ENCODE data around the gene PGF. TPM values are rescaled to one million over a fixed set of nuclear protein-coding genes. Genes with fewer than 3 reads are reported as not detected.

Gene PGF
- total RNA-seq, 1 experiment from 2014 or later = 6.4 TPM

- TF ChIP-seq REST (IDR thresholded peaks at IDR 0.05; ENCODE audit: low read depth) (no peak), EZH2 (IDR thresholded peaks at IDR 0.05) (no peak)
Observed at GRCh38 chr14:75002392-75003249, 47.2 kb upstream of the PGF start, which contains the start of gene EIF2B2 (continued).

GRCh38 chr14:75001899-75002298 lies 46.5 kb upstream of the PGF start:
- H3K9ac ChIP-seq (ENCODE audit: low read length) = 0 out of 2 replicates have a peak overlapping the region, but pooled peaks have one; percentile 40
- CTCF ChIA-PET = no interaction called here

More at GRCh38 chr14:75001899-75002298, 46.5 kb upstream of the PGF start:
- Histone ChIP-seq H3K9me2 (ENCODE audit: insufficient read depth) (no peaks in the 10 kb centered on the region), H3K36me3 (ENCODE audit: control insufficient read depth in 1 of 2, insufficient read depth in 2 of 2, low read length in 2 of 2) (peaks cover 9 to 12% of the 10 kb centered on the region in 2 experiments; a peak in 3 of 4 replicates), H3K9me3 (ENCODE audit: control insufficient read depth in 1 of 2, insufficient read depth in 1 of 2, low read depth in 1 of 2, low read length in 2 of 2) (no peaks in the 10 kb centered on the region), H3K79me2 (ENCODE audit: insufficient read depth, low read length) (peaks cover 21% of the 10 kb centered on the region), H3K27ac (ENCODE audit: low read depth, low read length) (peak overlapping the region; percentile 52), H3K4me1 (ENCODE audit: control insufficient read depth in 1 of 2, insufficient read depth in 2 of 2, low read length in 2 of 2) (peaks cover 7 to 16% of the 10 kb centered on the region in 2 experiments), H4K20me1 (ENCODE audit: insufficient read depth) (no peaks in the 10 kb centered on the region), H3K4me3 (replicated peaks in 1 of 2; ENCODE audit: low read depth in 1 of 2, low read length in 2 of 2) (peak overlapping the region; percentile 95 to 96), H3K27me3 (ENCODE audit: insufficient read depth, low read length) (no peaks in the 10 kb centered on the region), H3K4me2 (ENCODE audit: low read length) (peak overlapping the region; percentile 91), H2AFZ (ENCODE audit: low read depth, low read length, poor library complexity, severe bottlenecking) (no peak overlapping the region)
- ChIA-PET RAD21 (ENCODE audit: low non-redundant PET in 1 of 2, low total read pairs in 2 of 2, uncharacterized antibody in 2 of 2, unreplicated experiment in 2 of 2) (no interaction called here), POLR2A (no interaction called here)
- no peak for DNase-seq (ENCODE audit: low read depth, low spot score)
- TF ChIP-seq CBX3 (IDR thresholded peaks at IDR 0.05; ENCODE audit: low read depth) = 0 out of 2 replicates have a peak, but pooled peaks have one; percentile 2
- no peak for TF ChIP-seq FOSL1 (IDR thresholded peaks at IDR 0.05; ENCODE audit: low read depth)
- no peak for TF ChIP-seq YY1 (IDR thresholded peaks at IDR 0.05; ENCODE audit: extremely low read depth, insufficient replicate concordance, low read depth, low read length)
- TF ChIP-seq MAX (IDR thresholded peaks at IDR 0.05) = no peak
- no peak for TF ChIP-seq RAD21 (IDR thresholded peaks at IDR 0.05; ENCODE audit: low read depth)
- no peak for TF ChIP-seq EGR1 (IDR thresholded peaks at IDR 0.05; ENCODE audit: low read depth)
- TF ChIP-seq TCF7L2 (IDR thresholded peaks at IDR 0.05; ENCODE audit: borderline replicate concordance, extremely low read depth, insufficient read depth, insufficient read length) = no peak
- TF ChIP-seq SRF (IDR thresholded peaks at IDR 0.05; ENCODE audit: low read depth) = no peak
- TF ChIP-seq ATF3 (IDR thresholded peaks at IDR 0.05) = no peak
- TF ChIP-seq EZH2 (IDR thresholded peaks at IDR 0.05) = no peak
- no peak for TF ChIP-seq POLR2A (IDR thresholded peaks at IDR 0.05; ENCODE audit: borderline replicate concordance, extremely low read depth, insufficient read depth, insufficient read length)
- TF ChIP-seq ZBTB33 (IDR thresholded peaks at IDR 0.05; ENCODE audit: extremely low read depth, insufficient replicate concordance, low read length) = no peak
- TF ChIP-seq POLR2AphosphoS5 (IDR thresholded peaks at IDR 0.05; ENCODE audit: low read depth, low read length) = no peak
- TF ChIP-seq SP1 (IDR thresholded peaks at IDR 0.05; ENCODE audit: low read depth) = no peak
- TF ChIP-seq CEBPB (IDR thresholded peaks at IDR 0.05; ENCODE audit: low read depth) = no peak
- TF ChIP-seq JUND (IDR thresholded peaks at IDR 0.05) = no peak
- 0 out of 2 replicates have a peak, but pooled peaks have one; percentile 14 for TF ChIP-seq SIN3A (IDR thresholded peaks at IDR 0.05; ENCODE audit: low read depth)
- ATAC-seq = no peak
- intact Hi-C loops (cut with micrococcal nuclease) = no loop called here
- BruUV-seq (replicated peaks) = no TSS peak
